SK-N-SH treated with all-trans-retinoic acid at 6 μM for 48 hours (cell line): ENCODE data around the gene CHRNG.

ENCODE experiments used
- ATAC-seq: fragments of 200-7000 bp; cut with Tn5 transposase; 3 replicates; pipeline ENCODE4 v1.9.1; 2020; ENCODE audit warnings: mild to moderate bottlenecking, moderate library complexity
- ARNTL ChIP-seq: fragments of 450-650 bp; formaldehyde crosslinking; IDR thresholded peaks from 2 replicates; pipeline ENCODE4 v1.5.0; 2020; ENCODE audit warnings: low read depth, mild to moderate bottlenecking, moderate library complexity, borderline replicate concordance
- BACH2 ChIP-seq: fragments of 250-450 bp; sonication (Bioruptor Pico); IDR thresholded peaks from 2 replicates; pipeline ENCODE4 v1.9.0; 2021; ENCODE audit warnings: mild to moderate bottlenecking, borderline replicate concordance
- CREB5 ChIP-seq: fragments of 250-450 bp; sonication (Bioruptor Pico); IDR thresholded peaks from 2 replicates; pipeline ENCODE4 v1.5.1; 2020; ENCODE audit warnings: low read depth, mild to moderate bottlenecking, moderate library complexity
- CSDC2 ChIP-seq: fragments of 250-450 bp; sonication (Bioruptor Pico); IDR thresholded peaks from 2 replicates; pipeline ENCODE4 v1.5.0; 2020; ENCODE audit warnings: mild to moderate bottlenecking, moderate library complexity
- ESRRG ChIP-seq: fragments of 250-450 bp; sonication (Bioruptor Pico); IDR thresholded peaks from 2 replicates; pipeline ENCODE4 v1.6.1; 2021; ENCODE audit warnings: mild to moderate bottlenecking
- GLIS3 ChIP-seq: fragments of 250-450 bp; sonication (Bioruptor Pico); IDR thresholded peaks from 2 replicates; pipeline ENCODE4 v1.5.0; 2020; ENCODE audit warnings: mild to moderate bottlenecking, moderate library complexity
- ISL1 ChIP-seq: fragments of 250-450 bp; sonication (Bioruptor Pico); IDR thresholded peaks from 2 replicates; pipeline ENCODE4 v2.1.2; 2022; ENCODE audit warnings: mild to moderate bottlenecking, moderate library complexity
- POU6F1 ChIP-seq: fragments of 250-450 bp; sonication (Bioruptor Pico); IDR thresholded peaks from 2 replicates; pipeline ENCODE4 v1.8.0; 2021; ENCODE audit warnings: low read depth, mild to moderate bottlenecking, moderate library complexity, borderline replicate concordance
- PPARA ChIP-seq: fragments of 250-450 bp; sonication (Bioruptor Pico); IDR thresholded peaks from 2 replicates; pipeline ENCODE4 v1.5.0; 2020; ENCODE audit warnings: mild to moderate bottlenecking, borderline replicate concordance
- RARB ChIP-seq: fragments of 250-450 bp; sonication (Bioruptor Pico); IDR thresholded peaks from 2 replicates; pipeline ENCODE4 v1.8.0; 2021; ENCODE audit warnings: mild to moderate bottlenecking, moderate library complexity
- SNAI2 ChIP-seq: fragments of 250-450 bp; sonication (Bioruptor Pico); IDR thresholded peaks from 2 replicates; pipeline ENCODE4 v1.5.0; 2020; ENCODE audit warnings: mild to moderate bottlenecking, moderate library complexity
- TCF4 ChIP-seq: fragments of 250-450 bp; sonication (Bioruptor Pico); IDR thresholded peaks from 2 replicates; pipeline ENCODE4 v1.8.0; 2021; ENCODE audit warnings: mild to moderate bottlenecking, moderate library complexity, borderline replicate concordance
- TOX ChIP-seq: fragments of 250-450 bp; sonication (Bioruptor Pico); IDR thresholded peaks from 2 replicates; pipeline ENCODE4 v1.8.0; 2021; ENCODE audit warnings: mild to moderate bottlenecking, moderate library complexity, borderline replicate concordance
- TSHZ2 ChIP-seq: fragments of 250-450 bp; sonication (Bioruptor Pico); IDR thresholded peaks from 2 replicates; pipeline ENCODE4 v1.5.0; 2020; ENCODE audit warnings: mild to moderate bottlenecking, moderate library complexity
- ZC3H10 ChIP-seq: fragments of 250-450 bp; sonication (Bioruptor Pico); IDR thresholded peaks from 2 replicates; pipeline ENCODE4 v1.5.1; 2021; ENCODE audit warnings: mild to moderate bottlenecking, moderate library complexity
- ZFP3 ChIP-seq: fragments of 250-450 bp; sonication (Bioruptor Pico); IDR thresholded peaks from 2 replicates; pipeline ENCODE4 v1.5.0; 2020; ENCODE audit warnings: mild to moderate bottlenecking, moderate library complexity
- ZFP30 ChIP-seq: fragments of 450-650 bp; formaldehyde crosslinking; IDR thresholded peaks from 2 replicates; pipeline ENCODE4 v1.5.0; 2022; ENCODE audit warnings: mild to moderate bottlenecking, moderate library complexity
- ZNF565 ChIP-seq: fragments of 450-650 bp; formaldehyde crosslinking; conservative IDR thresholded peaks from 2 replicates; pipeline ENCODE4 v1.5.0; 2020; ENCODE audit warnings: low read depth, mild to moderate bottlenecking, moderate library complexity
- ZNF70 ChIP-seq: fragments of 450-650 bp; formaldehyde crosslinking; IDR thresholded peaks from 2 replicates; pipeline ENCODE4 v1.5.0; 2020; ENCODE audit warnings: mild to moderate bottlenecking, moderate library complexity
- ZNF8 ChIP-seq: fragments of 450-650 bp; formaldehyde crosslinking; IDR thresholded peaks from 2 replicates; pipeline ENCODE4 v1.5.0; 2020; ENCODE audit warnings: mild to moderate bottlenecking, moderate library complexity
- TF ChIP-seq, protein P1 (sequence below): fragments of 250-450 bp; sonication (Bioruptor Pico); IDR thresholded peaks from 2 replicates; pipeline ENCODE4 v1.8.0; 2020; ENCODE audit warnings: mild to moderate bottlenecking, moderate library complexity, borderline replicate concordance
- TF ChIP-seq, protein P2 (sequence below): fragments of 250-450 bp; sonication (Bioruptor Pico); IDR thresholded peaks from 2 replicates; pipeline ENCODE4 v1.5.1; 2021; ENCODE audit warnings: mild to moderate bottlenecking, moderate library complexity

The CHRNG gene

DNA sequence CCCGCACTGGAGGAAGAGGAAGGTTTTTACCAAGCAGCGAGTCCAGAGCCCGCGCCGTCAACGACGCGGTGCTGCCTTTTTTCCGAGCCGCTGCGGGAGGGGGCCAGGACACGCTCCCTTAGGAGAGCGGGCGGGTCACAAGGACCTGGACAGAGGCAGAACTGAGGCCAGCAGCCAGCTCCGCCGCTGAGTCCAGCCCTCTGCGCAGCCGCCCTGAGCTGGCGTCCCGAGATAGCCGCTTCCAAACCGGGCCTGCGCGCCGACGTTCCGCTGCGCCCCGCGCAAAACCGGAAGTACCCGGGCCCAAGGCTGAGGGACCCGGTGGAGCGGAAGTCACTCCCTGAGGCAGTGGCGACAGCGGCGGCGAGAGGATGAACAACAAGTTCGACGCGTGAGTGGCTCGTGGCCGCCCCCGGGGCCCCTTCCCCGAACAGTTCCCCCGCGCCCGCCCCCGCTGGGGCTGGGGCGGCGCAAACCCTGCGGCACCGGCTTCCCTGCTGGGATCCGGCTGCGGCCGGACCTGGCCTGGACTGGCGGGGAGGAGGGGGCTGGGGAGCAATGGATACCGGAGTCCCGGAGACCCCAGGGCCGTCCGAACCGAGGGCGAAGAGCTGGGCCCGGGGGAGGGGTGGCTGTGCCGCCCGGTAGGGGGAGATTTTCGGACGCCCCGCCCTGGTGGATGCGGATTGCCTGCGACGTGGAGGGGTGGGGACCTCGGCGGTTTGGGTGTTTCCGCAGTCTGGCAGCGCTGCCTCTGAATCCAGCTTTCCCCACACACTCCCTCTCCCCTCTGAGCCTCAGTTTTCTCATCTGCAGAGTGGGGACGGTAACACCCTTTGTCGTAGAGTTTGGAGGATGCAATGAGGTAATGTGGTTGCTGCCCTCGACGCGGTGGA lies 11.1 kb downstream of the CHRNG start, which contains the start of the genes EIF4E2 and TIGD1:
Gene EIF4E2, plus strand, starts transcription at position 336 of the 896 bp plus-strand sequence. Its CDS starts 36 bp downstream, at position 372.
Gene TIGD1, minus strand, starts transcription at position 204 of the 896 bp plus-strand sequence. CDS start 675 bp downstream, outside the sequence.
- ATAC-seq: peak; percentile 98
- TF ChIP-seq GLIS3 (no peak), SNAI2 (CRISPR knock-in tag) (no peak), TCF4 (CRISPR knock-in tag) (no peak), TOX (no peak), ESRRG (CRISPR knock-in tag) (no peak), ZNF70 (CRISPR knock-in tag) (no peak; the same call in 1 of the 2 replicates), ARNTL (CRISPR knock-in tag) (no peak), RARB (no peak), ZC3H10 (CRISPR knock-in tag) (no peak), BACH2 (CRISPR knock-in tag) (no peak), ZNF565 (CRISPR knock-in tag) (no peak), ISL1 (CRISPR knock-in tag) (no peak), ZFP3 (CRISPR knock-in tag) (peak; percentile 11; the same call in 1 of the 2 replicates)
- TF ChIP-seq, protein P1, sequence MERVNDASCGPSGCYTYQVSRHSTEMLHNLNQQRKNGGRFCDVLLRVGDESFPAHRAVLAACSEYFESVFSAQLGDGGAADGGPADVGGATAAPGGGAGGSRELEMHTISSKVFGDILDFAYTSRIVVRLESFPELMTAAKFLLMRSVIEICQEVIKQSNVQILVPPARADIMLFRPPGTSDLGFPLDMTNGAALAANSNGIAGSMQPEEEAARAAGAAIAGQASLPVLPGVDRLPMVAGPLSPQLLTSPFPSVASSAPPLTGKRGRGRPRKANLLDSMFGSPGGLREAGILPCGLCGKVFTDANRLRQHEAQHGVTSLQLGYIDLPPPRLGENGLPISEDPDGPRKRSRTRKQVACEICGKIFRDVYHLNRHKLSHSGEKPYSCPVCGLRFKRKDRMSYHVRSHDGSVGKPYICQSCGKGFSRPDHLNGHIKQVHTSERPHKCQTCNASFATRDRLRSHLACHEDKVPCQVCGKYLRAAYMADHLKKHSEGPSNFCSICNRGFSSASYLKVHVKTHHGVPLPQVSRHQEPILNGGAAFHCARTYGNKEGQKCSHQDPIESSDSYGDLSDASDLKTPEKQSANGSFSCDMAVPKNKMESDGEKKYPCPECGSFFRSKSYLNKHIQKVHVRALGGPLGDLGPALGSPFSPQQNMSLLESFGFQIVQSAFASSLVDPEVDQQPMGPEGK (CRISPR knock-in tag): peak; percentile 91

DNA sequence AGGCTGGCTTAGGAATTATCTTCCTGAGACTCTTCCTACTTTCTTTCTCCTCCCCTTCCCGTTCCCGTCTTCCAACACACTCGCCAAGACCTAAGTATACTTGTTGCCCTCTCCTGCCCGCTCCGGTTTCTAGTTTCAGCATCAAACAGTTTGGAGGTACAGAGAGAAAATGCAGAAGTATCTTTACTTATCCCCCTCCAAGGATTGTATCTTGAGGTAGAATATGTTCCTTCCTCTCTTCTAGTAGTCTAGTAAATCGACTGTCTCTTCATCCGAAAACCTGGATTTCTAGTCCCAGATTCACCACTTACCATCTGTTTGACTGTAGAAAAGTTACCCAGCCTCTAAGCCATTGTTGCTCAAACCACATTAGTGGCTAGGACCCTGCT lies 11.8 kb downstream of the CHRNG start:
- TF ChIP-seq TCF4 (CRISPR knock-in tag) (no peak), ISL1 (CRISPR knock-in tag) (no peak), ZNF565 (CRISPR knock-in tag) (no peak), PPARA (CRISPR knock-in tag) (no peak), ESRRG (CRISPR knock-in tag) (no peak), BACH2 (CRISPR knock-in tag) (no peak), CREB5 (CRISPR knock-in tag) (no peak), ZC3H10 (CRISPR knock-in tag) (no peak), CSDC2 (CRISPR knock-in tag) (no peak), SNAI2 (CRISPR knock-in tag) (no peak), ARNTL (CRISPR knock-in tag) (no peak), RARB (no peak), TOX (no peak), ZFP3 (CRISPR knock-in tag) (no peak), ZFP30 (CRISPR knock-in tag) (no peak)
- TF ChIP-seq, protein P2, sequence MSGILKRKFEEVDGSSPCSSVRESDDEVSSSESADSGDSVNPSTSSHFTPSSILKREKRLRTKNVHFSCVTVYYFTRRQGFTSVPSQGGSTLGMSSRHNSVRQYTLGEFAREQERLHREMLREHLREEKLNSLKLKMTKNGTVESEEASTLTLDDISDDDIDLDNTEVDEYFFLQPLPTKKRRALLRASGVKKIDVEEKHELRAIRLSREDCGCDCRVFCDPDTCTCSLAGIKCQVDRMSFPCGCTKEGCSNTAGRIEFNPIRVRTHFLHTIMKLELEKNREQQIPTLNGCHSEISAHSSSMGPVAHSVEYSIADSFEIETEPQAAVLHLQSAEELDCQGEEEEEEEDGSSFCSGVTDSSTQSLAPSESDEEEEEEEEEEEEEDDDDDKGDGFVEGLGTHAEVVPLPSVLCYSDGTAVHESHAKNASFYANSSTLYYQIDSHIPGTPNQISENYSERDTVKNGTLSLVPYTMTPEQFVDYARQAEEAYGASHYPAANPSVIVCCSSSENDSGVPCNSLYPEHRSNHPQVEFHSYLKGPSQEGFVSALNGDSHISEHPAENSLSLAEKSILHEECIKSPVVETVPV: no peak
- peak; percentile 42 for ATAC-seq

GRCh38 chr2:232551776-232552175 lies 12.3 kb downstream of the CHRNG start:
- ATAC-seq: no peak
- TF ChIP-seq PPARA (CRISPR knock-in tag) (no peak), BACH2 (CRISPR knock-in tag) (no peak), ZC3H10 (CRISPR knock-in tag) (no peak), CSDC2 (CRISPR knock-in tag) (no peak), ARNTL (CRISPR knock-in tag) (no peak), SNAI2 (CRISPR knock-in tag) (no peak), ZNF8 (CRISPR knock-in tag) (no peak), TSHZ2 (CRISPR knock-in tag) (no peak), POU6F1 (no peak), ZNF565 (CRISPR knock-in tag) (no peak), GLIS3 (no peak), ISL1 (CRISPR knock-in tag) (no peak)
- TF ChIP-seq, protein P2: no peak
- TF ChIP-seq, protein P1 (CRISPR knock-in tag): no peak
